ENCODE measurements around the gene FBN1. TPM values are rescaled to one million over a fixed set of nuclear protein-coding genes. Genes with fewer than 3 reads are reported as not detected.

Gene FBN1
- total RNA-seq, 1 donor, result 1,556 TPM

GRCh38 chr15:48578965-48579364 is 66.5 kb downstream of the FBN1 start:
- Histone ChIP-seq H3K27me3 (ENCODE audit: insufficient read depth, low read length) (no peaks in the 10 kb centered on the region), H4K20me1 (ENCODE audit: insufficient read depth, low read length) (peaks cover 9% of the 10 kb centered on the region), H3K4me3 (ENCODE audit: insufficient read depth, low read length) (no peak overlapping the region), H3K9me3 (ENCODE audit: low read depth, low read length) (no peaks in the 10 kb centered on the region), H3K4me1 (ENCODE audit: insufficient read depth, low read length) (peaks cover 50% of the 10 kb centered on the region), H2AFZ (ENCODE audit: low read length) (no peak overlapping the region), H3K79me2 (ENCODE audit: insufficient read depth, low read length) (peaks cover 95% of the 10 kb centered on the region), H3K27ac (ENCODE audit: low read depth, low read length) (peak overlapping the region; percentile 92), H3K36me3 (ENCODE audit: insufficient read depth, low read length) (peaks cover 58% of the 10 kb centered on the region), H3K4me2 (ENCODE audit: insufficient read depth, low read length) (no peak overlapping the region)
- no peak for TF ChIP-seq CTCF (IDR thresholded peaks at IDR 0.05; ENCODE audit: extremely low read depth, low read depth, low read length)
- no peak for DNase-seq (ENCODE audit: insufficient read length, low spot score, missing footprints)

GRCh38 chr15:48577469-48577868 is 68.0 kb downstream of the FBN1 start:
- Histone ChIP-seq H3K79me2 (ENCODE audit: insufficient read depth, low read length) (peaks cover 93% of the 10 kb centered on the region), H4K20me1 (ENCODE audit: insufficient read depth, low read length) (peaks cover 9% of the 10 kb centered on the region), H3K4me3 (ENCODE audit: insufficient read depth, low read length) (no peak overlapping the region), H3K27me3 (ENCODE audit: insufficient read depth, low read length) (no peaks in the 10 kb centered on the region), H3K4me1 (ENCODE audit: insufficient read depth, low read length) (peaks cover 35% of the 10 kb centered on the region), H3K4me2 (ENCODE audit: insufficient read depth, low read length) (no peak overlapping the region), H3K36me3 (ENCODE audit: insufficient read depth, low read length) (peaks cover 64% of the 10 kb centered on the region), H3K9me3 (ENCODE audit: low read depth, low read length) (no peaks in the 10 kb centered on the region), H3K27ac (ENCODE audit: low read depth, low read length) (peak overlapping the region; percentile 23), H2AFZ (ENCODE audit: low read length) (no peak overlapping the region)
- TF ChIP-seq CTCF (IDR thresholded peaks at IDR 0.05; ENCODE audit: extremely low read depth, low read depth, low read length), result no peak
- DNase-seq (ENCODE audit: insufficient read length, low spot score, missing footprints), result peak; percentile 13

- Histone ChIP-seq H3K36me3 (ENCODE audit: insufficient read depth, low read length) (peaks cover 61% of the 10 kb centered on the region), H2AFZ (ENCODE audit: low read length) (no peak overlapping the region), H3K4me2 (ENCODE audit: insufficient read depth, low read length) (no peak overlapping the region), H3K4me1 (ENCODE audit: insufficient read depth, low read length) (peaks cover 19% of the 10 kb centered on the region), H3K27me3 (ENCODE audit: insufficient read depth, low read length) (no peaks in the 10 kb centered on the region), H3K4me3 (ENCODE audit: insufficient read depth, low read length) (no peak overlapping the region), H3K27ac (ENCODE audit: low read depth, low read length) (no peak overlapping the region), H3K79me2 (ENCODE audit: insufficient read depth, low read length) (peaks cover 87% of the 10 kb centered on the region), H3K9me3 (ENCODE audit: low read depth, low read length) (no peaks in the 10 kb centered on the region), H4K20me1 (ENCODE audit: insufficient read depth, low read length) (peaks cover 7% of the 10 kb centered on the region)
- DNase-seq (ENCODE audit: insufficient read length, low spot score, missing footprints), result no peak
- no peak for TF ChIP-seq CTCF (IDR thresholded peaks at IDR 0.05; ENCODE audit: extremely low read depth, low read depth, low read length)
Observed at GRCh38 chr15:48574187-48574586, 71.3 kb downstream of the FBN1 start.

GRCh38 chr15:48573780-48574179 is 71.7 kb downstream of the FBN1 start:
- no peaks in the 10 kb centered on the region for H3K9me3 ChIP-seq (ENCODE audit: low read depth, low read length)
- H3K4me1 ChIP-seq (ENCODE audit: insufficient read depth, low read length), result peaks cover 19% of the 10 kb centered on the region
- peaks cover 88% of the 10 kb centered on the region for H3K79me2 ChIP-seq (ENCODE audit: insufficient read depth, low read length)
- no peak overlapping the region for H3K27ac ChIP-seq (ENCODE audit: low read depth, low read length)
- H3K27me3 ChIP-seq (ENCODE audit: insufficient read depth, low read length), result no peaks in the 10 kb centered on the region
- H2AFZ ChIP-seq (ENCODE audit: low read length), result no peak overlapping the region
- H3K4me2 ChIP-seq (ENCODE audit: insufficient read depth, low read length), result no peak overlapping the region
- H3K4me3 ChIP-seq (ENCODE audit: insufficient read depth, low read length), result no peak overlapping the region
- peaks cover 65% of the 10 kb centered on the region for H3K36me3 ChIP-seq (ENCODE audit: insufficient read depth, low read length)
- peaks cover 7% of the 10 kb centered on the region for H4K20me1 ChIP-seq (ENCODE audit: insufficient read depth, low read length)
- no peak for DNase-seq (ENCODE audit: insufficient read length, low spot score, missing footprints)
- TF ChIP-seq CTCF (IDR thresholded peaks at IDR 0.05; ENCODE audit: extremely low read depth, low read depth, low read length), result no peak
